IPS-18c (cell line): Measurements from ENCODE around the gene ZDHHC14.

ENCODE experiments used
- H3K4me3 ChIP-seq: 2 replicates; pipeline ENCODE4 v1.7.0; 2013; ENCODE audit warnings: low read depth, mild to moderate bottlenecking, low read length, moderate library complexity; ENCODE audit not compliant: insufficient read depth
- H3K9me3 ChIP-seq: one replicate; pipeline ENCODE4 v1.6.1; 2013; ENCODE audit warnings: mild to moderate bottlenecking, low read length, moderate library complexity; ENCODE audit not compliant: control insufficient read depth, insufficient read depth

The ZDHHC14 gene

GRCh38 chr6:157525918-157526425 lies 145.0 kb downstream of the ZDHHC14 start:
- H3K9me3 ChIP-seq = no peaks in the 10 kb centered on the region
- H3K4me3 ChIP-seq = no peak overlapping the region

GRCh38 chr6:157527471-157527907 lies 146.5 kb downstream of the ZDHHC14 start:
- H3K9me3 ChIP-seq = no peaks in the 10 kb centered on the region
- H3K4me3 ChIP-seq = no peak overlapping the region

DNA sequence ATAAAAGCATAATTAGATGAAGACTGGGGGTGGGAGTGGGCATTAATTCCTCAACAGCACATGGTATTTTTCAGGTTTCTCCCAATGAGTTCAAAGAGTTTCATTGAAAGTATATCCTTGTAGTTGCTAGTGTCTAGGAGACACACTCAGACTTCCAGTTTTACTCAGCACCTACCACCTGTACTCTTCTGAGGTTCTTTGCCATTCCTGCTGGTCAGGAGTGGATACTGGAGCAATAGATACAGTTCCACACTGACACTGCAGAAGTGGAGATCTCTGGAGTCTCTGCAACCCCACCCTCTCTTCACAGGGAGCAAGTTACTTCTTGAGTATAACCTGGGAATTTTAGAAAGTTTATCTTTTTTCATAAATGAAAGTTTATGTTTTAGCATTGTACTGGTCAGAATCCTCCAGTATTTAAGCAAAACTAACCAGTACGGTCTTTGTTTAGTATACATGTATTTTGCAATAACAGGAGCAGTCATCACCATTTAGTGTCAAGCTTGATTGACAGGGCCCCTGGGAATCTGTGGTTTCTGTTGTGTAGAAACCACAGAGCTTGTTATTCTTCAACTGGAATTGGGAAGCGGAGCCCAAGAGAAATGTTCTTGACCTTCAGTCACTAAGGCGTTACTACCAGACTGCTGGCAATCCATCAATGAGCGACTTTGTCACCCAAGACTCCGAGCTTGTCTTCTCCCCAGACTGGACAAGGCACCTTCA lies 148.1 kb downstream of the ZDHHC14 start:
- Histone ChIP-seq H3K9me3 (no peaks in the 10 kb centered on the region), H3K4me3 (no peak overlapping the region)

DNA sequence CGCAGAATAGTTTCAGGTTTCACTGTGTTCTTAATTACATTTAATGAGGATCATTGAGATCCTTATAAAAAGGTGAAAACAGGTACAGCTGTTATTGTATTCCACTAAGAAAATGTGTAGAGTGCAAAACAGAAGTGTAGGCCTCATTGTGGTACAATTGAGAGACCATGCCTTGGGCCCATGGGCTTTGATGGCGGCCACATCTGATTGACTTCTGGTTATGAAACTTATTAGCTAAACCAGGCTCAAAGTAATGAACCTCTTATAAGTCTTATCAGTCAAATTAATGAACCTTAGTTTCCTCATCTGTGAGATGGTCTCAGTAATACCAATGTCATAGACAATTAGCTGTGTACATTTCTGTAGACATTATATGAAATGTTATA lies 148.7 kb downstream of the ZDHHC14 start:
- no peak overlapping the region for H3K4me3 ChIP-seq
- H3K9me3 ChIP-seq = peaks cover under 1% of the 10 kb centered on the region

- H3K4me3 ChIP-seq = no peak overlapping the region
Measured at GRCh38 chr6:157530126-157530525, 149.1 kb downstream of the ZDHHC14 start.

DNA sequence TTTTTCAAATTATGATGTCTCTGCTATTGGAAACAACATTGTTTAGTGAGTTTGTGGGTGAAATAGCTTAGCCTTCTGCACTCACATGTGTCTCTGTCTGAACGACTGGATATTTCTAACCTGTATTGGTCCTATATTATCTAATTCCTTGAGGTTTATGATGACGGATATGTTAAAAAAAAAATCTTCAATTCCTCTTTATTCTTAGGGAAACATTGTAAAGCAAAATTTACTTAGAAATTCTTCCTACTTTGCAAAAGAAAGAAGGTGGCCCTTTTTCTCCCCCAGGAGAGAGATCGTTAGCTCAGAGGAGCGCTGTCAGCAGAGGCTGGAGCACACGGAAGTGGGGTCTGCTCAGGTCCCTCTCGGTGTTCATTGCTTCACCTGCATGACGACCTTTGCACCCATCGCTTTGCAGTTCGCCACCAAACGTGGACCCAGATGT lies 149.8 kb downstream of the ZDHHC14 start:
- Histone ChIP-seq H3K4me3 (no peak overlapping the region), H3K9me3 (peaks cover 2% of the 10 kb centered on the region)

More at GRCh38 chr6:157530126-157530525, 149.1 kb downstream of the ZDHHC14 start:
- H3K9me3 ChIP-seq = peaks cover 2% of the 10 kb centered on the region

DNA sequence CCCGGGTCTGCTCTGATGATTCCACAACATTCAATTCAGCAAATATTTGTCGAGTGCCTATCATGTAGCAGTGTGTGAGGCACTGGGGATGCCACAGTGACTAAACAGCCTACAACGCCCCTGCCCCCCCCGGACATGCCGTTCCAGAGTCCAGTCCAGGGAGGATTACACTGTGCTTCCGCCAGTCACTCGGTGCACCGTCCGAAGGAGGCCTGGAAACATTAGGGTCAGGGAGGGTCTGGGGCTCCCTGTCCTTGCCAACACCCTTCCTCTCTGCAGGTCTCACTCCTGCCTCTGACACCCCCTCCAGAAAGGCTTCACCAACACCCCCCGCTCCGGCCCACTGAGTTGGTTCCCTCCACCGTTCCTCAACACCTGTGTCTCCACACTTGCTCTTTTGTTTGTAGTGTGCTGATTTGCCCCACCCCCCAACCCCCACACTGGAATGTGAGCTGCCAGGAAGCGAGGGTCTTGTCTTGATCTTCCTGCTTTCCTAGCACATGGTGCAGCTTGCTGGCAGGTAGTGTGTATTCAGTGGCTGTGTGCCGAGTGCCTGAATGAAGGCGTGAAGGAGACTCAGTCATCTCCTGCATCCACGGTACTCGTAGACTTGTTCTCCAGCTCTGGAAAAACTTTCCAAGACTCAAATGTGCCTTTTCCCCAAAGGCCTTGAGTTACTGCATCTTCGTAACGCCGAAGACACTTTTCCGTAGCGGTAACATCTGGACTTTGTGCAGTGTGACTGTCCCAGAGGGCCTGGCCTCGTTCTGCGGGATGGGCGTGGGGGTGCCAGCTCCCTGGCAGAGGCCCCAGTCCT lies 150.4 kb downstream of the ZDHHC14 start:
- Histone ChIP-seq H3K9me3 (peaks cover 2% of the 10 kb centered on the region), H3K4me3 (no peak overlapping the region)

DNA sequence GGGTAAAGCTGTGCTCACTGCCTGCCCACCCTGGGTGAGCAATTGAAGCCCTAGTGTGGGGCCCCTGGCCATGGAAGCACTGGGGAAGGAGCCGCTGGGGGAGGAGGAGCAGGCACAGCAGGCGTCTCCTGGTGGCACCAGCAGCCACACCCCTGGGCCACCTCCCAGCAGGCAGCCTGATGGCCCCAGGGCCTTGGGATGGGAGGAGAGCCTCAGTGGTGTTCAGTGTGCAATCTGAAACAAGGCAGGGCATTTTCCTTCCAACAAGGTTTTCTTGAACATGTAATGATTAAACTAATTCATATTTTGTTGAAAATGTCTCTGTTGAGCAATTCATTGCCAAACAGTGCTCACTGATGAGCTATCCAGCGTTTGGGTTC lies 151.0 kb downstream of the ZDHHC14 start:
- Histone ChIP-seq H3K4me3 (no peak overlapping the region), H3K9me3 (peaks cover 2% of the 10 kb centered on the region)

GRCh38 chr6:157533048-157533871 lies 152.3 kb downstream of the ZDHHC14 start:
- Histone ChIP-seq H3K4me3 (no peak overlapping the region), H3K9me3 (peaks cover 2% of the 10 kb centered on the region)

GRCh38 chr6:157534134-157534871 lies 153.3 kb downstream of the ZDHHC14 start:
- Histone ChIP-seq H3K9me3 (peaks cover 2% of the 10 kb centered on the region), H3K4me3 (no peak overlapping the region)

DNA sequence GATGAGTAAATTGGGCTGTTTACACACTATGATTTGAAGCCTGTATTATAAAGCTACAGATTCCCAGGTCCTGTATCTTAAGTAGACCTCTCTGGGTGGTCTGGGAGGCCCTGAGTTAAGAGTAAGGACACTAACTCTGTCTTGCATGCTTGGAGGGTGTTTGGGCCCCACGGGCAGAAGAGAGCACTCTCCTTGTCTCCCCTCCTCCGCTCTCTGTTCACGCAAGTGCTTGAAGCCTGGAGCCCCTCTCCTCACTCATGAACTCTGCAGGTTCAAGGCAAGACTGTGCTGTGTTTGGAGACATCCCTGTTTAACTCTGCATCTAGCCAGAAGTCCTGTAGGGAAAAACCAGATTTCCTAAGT lies 154.0 kb downstream of the ZDHHC14 start:
- Histone ChIP-seq H3K4me3 (no peak overlapping the region), H3K9me3 (peaks cover 2% of the 10 kb centered on the region)

DNA sequence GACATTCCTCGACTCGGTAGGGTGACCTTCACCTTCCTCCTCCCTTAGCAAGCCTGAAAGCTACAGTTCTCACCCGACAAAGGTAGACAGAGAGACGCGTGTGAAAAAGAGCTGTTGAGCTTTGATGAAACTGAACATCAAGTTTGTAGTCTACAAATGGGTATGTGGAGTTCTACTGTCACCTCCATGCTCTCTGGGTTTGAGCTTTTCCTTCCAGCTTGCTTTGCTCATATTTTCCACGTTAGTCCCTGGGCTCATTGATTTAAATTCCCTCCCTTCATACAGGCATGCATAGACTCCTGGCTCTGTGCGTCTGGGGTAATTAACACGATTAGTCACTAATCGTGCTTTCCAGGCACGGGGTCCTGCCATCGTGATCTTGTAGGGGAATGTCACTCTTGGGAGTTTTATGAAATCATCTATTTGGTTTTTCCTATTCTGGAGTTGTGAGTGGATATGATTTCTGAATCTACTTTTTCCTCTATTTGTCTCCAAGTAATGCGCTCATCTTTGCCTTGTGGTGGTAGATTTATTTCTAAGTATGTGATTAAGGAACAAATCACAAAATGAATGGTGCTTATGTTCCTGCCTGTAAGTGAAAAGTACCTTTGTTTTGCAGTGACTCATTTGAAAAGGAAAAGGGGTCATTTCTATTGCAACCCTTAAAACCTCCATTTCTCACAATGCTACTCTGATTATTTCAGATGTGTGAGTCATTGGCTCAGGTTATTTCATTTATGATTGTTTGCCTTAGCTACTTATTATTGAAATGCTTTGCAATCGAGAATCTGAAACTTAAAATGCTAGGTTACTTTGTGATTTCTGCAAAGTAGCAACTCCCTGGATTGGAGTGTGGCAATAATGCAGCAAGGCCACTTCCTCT lies 154.6 kb downstream of the ZDHHC14 start:
- no peak overlapping the region for H3K4me3 ChIP-seq
- peaks cover 2% of the 10 kb centered on the region for H3K9me3 ChIP-seq

DNA sequence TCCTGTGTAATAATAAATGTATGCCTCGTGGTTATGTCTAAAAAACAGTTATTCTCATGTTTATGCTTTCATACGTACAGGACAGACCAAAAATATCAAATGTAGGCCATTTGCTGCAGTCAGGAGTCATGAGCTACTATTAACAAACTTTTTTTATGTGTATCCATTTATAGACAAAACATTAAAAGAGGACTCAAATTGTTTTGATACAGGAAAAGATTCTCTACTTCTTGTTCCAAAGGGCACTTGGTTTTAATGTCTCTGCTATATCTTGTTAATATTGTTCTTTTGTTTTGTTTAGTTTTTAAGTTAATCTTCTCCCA lies 155.2 kb downstream of the ZDHHC14 start:
- Histone ChIP-seq H3K9me3 (peaks cover 2% of the 10 kb centered on the region), H3K4me3 (no peak overlapping the region)

- Histone ChIP-seq H3K4me3 (no peak overlapping the region), H3K9me3 (peaks cover 2% of the 10 kb centered on the region)
Measured at GRCh38 chr6:157537556-157537955, 156.6 kb downstream of the ZDHHC14 start.

GRCh38 chr6:157538168-157538567 lies 157.2 kb downstream of the ZDHHC14 start:
- Histone ChIP-seq H3K9me3 (peaks cover 2% of the 10 kb centered on the region), H3K4me3 (no peak overlapping the region)

GRCh38 chr6:157538698-157539097 lies 157.7 kb downstream of the ZDHHC14 start:
- H3K4me3 ChIP-seq = no peak overlapping the region
- peaks cover 2% of the 10 kb centered on the region for H3K9me3 ChIP-seq
